HepG2 (cell line): ENCODE data around the gene DSTN. TPM values are rescaled to one million over a fixed set of nuclear protein-coding genes. Genes with fewer than 3 reads are reported as not detected.
A peak's percentile ranks its signal among the peaks of the same experiment; 100 is the strongest.

ENCODE experiments used
- ATAC-seq: fragments of 200-7000 bp; cut with Tn5 transposase; 3 replicates; pipeline ENCODE4 v1.9.1; 2020; ENCODE audit warnings: mild to moderate bottlenecking, moderate library complexity
- BruUV-seq: library from RNA; stranded (reverse); fragments of 400-500 nt; replicated peaks from 2 replicates; lab custom pipeline; 2021; lab: Mats Ljungman, UMichigan
- CTCF ChIA-PET: fragments of 300-600 bp; formaldehyde crosslinking; extraction: SDS; loops from one replicate; lab custom pipeline; 2021; ENCODE audit warnings: low total read pairs, inconsistent platforms, low intra/inter-chr PET ratio; lab: Yijun Ruan, JAX
- POLR2A ChIA-PET: fragments of 350-600 bp; sonication (Branson Sonifier 250); formaldehyde crosslinking; loops from one replicate; lab custom pipeline; 2020; ENCODE audit warnings: antibody characterized with exemption, inconsistent platforms; lab: Yijun Ruan, JAX
- DNase-seq: peaks from one replicate; pipeline ENCODE4 v3.0.0-alpha.2; 2015; ENCODE audit warnings: low spot score
- FAIRE-seq: peaks from 3 replicates; lab custom pipeline; 2011; peaks lifted over from hg19 to GRCh38; lab: Jason Lieb, UNC
- H2AFZ ChIP-seq: one replicate; pipeline ENCODE4 v1.6.1; 2011; ENCODE audit warnings: low read length, inconsistent platforms
- H3K27ac ChIP-seq: fragments of 300-600 bp; 3 replicates; pipeline ENCODE4 v1.8.0; 2011; ENCODE audit warnings: mixed run types, mild to moderate bottlenecking, mixed read lengths, low read length, inconsistent platforms; ENCODE audit not compliant: insufficient read depth; ENCODE audit errors: extremely low read length
- H3K27me3 ChIP-seq, 2 experiments: fragments of 200-600 bp in 1 of 2; 2 replicates in 1 of 2; 3 replicates in 1 of 2; pipeline versions ENCODE4 v1.6.0 to v1.8.0; 2011; ENCODE audit warnings: low read length in 2 of 2, mild to moderate bottlenecking in 2 of 2, moderate library complexity in 2 of 2, inconsistent platforms in 1 of 2; ENCODE audit not compliant: insufficient read depth in 2 of 2, control insufficient read depth in 1 of 2
- H3K36me3 ChIP-seq, 2 experiments: fragments of 200-600 bp in 1 of 2; replicated peaks in 1 of 2; 2 replicates in 1 of 2; 3 replicates in 1 of 2; pipeline versions ENCODE4 v1.5.1 to v1.8.0; 2011; ENCODE audit warnings: low read length in 2 of 2, inconsistent platforms in 1 of 2; ENCODE audit not compliant: insufficient read depth in 2 of 2, control insufficient read depth in 1 of 2
- H3K4me1 ChIP-seq: 2 replicates; pipeline ENCODE4 v1.5.1; 2012; ENCODE audit warnings: low read length, inconsistent platforms; ENCODE audit not compliant: insufficient read depth
- H3K4me2 ChIP-seq: 2 replicates; pipeline ENCODE4 v1.6.0; 2011; ENCODE audit warnings: low read depth, low read length, inconsistent platforms
- H3K4me3 ChIP-seq, 3 experiments: fragments of 200-600 bp in 1 of 3; sonication (generic), shearing (Covaris generic) in 1 of 3; replicated peaks in 1 of 3; 2 replicates each; pipeline ENCODE4 v1.5.1; 2011 to 2016; ENCODE audit warnings: low read length in 3 of 3, inconsistent platforms in 2 of 3, low read depth in 2 of 3, mild to moderate bottlenecking in 2 of 3, control low read depth in 1 of 3, mixed read lengths in 1 of 3; ENCODE audit not compliant: insufficient read depth in 1 of 3
- H3K79me2 ChIP-seq: one replicate; pipeline ENCODE4 v1.6.1; 2011; ENCODE audit warnings: low read length, inconsistent platforms; ENCODE audit not compliant: insufficient read depth
- H3K9ac ChIP-seq: 2 replicates; pipeline ENCODE4 v1.6.0; 2011; ENCODE audit warnings: mild to moderate bottlenecking, low read depth, low read length, inconsistent platforms; ENCODE audit not compliant: insufficient read depth
- H3K9me3 ChIP-seq: 2 replicates; pipeline ENCODE4 v1.5.1; 2012; ENCODE audit warnings: mild to moderate bottlenecking, low read length
- H4K20me1 ChIP-seq: 2 replicates; pipeline ENCODE4 v1.6.0; 2011; ENCODE audit warnings: inconsistent platforms, mild to moderate bottlenecking, low read length, moderate library complexity; ENCODE audit not compliant: insufficient read depth
- ATF7 ChIP-seq, 2 experiments: fragments of 450-650 bp in 1 of 2; sonication (generic) in 1 of 2; formaldehyde crosslinking in 1 of 2; IDR thresholded peaks; 2 replicates each; pipeline versions ENCODE4 v1.4.0 to v1.6.1; 2016 to 2020; ENCODE audit warnings: antibody characterized with exemption in 1 of 2, mild to moderate bottlenecking in 1 of 2, missing genetic modification reagents in 1 of 2
- ERF ChIP-seq: IDR thresholded peaks from 2 replicates; pipeline ENCODE4 v1.6.1; 2018; ENCODE audit warnings: missing biosample characterization, missing genetic modification reagents
- TEAD3 ChIP-seq: optimal IDR thresholded peaks from 2 replicates; pipeline ENCODE3; 2016; ENCODE audit warnings: borderline replicate concordance
- ZKSCAN1 ChIP-seq: fragments of 150-350 bp; IDR thresholded peaks from 2 replicates; pipeline ENCODE4 v1.6.1; 2014; ENCODE audit warnings: low read length
- ZNF615 ChIP-seq: sonication (generic); formaldehyde crosslinking; IDR thresholded peaks from 2 replicates; pipeline ENCODE4 v1.5.0; 2020; ENCODE audit warnings: mild to moderate bottlenecking, missing genetic modification reagents, borderline replicate concordance
- ZSCAN25 ChIP-seq: sonication (generic); formaldehyde crosslinking; IDR thresholded peaks from 2 replicates; pipeline ENCODE4 v1.8.0; 2022; ENCODE audit warnings: mild to moderate bottlenecking, missing genetic modification reagents
- WGBS: methylation state at CpG from one replicate; pipeline ENCODE4 v1.1.6; 2017; ENCODE audit warnings: low lambda C conversion rate; 5-methylcytosine and 5-hydroxymethylcytosine counted together
- in situ Hi-C: cut with HindIII; loops from 2 replicates; pipeline ENCODE4 v1.10.0; 2017; ENCODE audit warnings: low pct_unique_long_range_greater_than_20kb; ENCODE audit not compliant: extremely low pct_ligation_motif_present
- intact Hi-C: fragments of 100-400 bp; cut with micrococcal nuclease; formaldehyde crosslinking; loops from one replicate; pipeline ENCODE4 v1.10.0; 2022; ENCODE audit not compliant: unreplicated experiment
- polyA plus RNA-seq, 8 experiments: library from polyadenylated mRNA; depleted of rRNA in 3 of 8; stranded (reverse) in 7 of 8; unstranded in 1 of 8; fragments of >200 nt; fragmentation: Illumina TruSeq in 4 of 8; extraction: Trizol in 4 of 8; gene quantifications; 2 replicates each; pipeline versions ENCODE4 v1.2.1 to v1.2.3, GENCODE V29; 2011 to 2016; ENCODE audit warnings: low read depth in 4 of 8, missing spikeins in 1 of 8, mixed read lengths in 1 of 8; ENCODE audit not compliant: insufficient read depth in 1 of 8
- total RNA-seq, 5 experiments: library from RNA; depleted of rRNA; stranded (reverse); fragments of >200 nt; fragmentation: Illumina TruSeq; extraction: Trizol; gene quantifications; 2 replicates each; pipeline ENCODE4 v1.2.3, GENCODE V29; 2016; ENCODE audit warnings: low read depth in 1 of 5

DSTN gene
- total and polyA plus RNA-seq, 2 of the 13 experiments (the other 11 are each of a cell fraction or from before 2014, with no cell fraction given), result 27.6 to 106 TPM

GRCh38 chr20:17559338-17559737, 10.5 kb upstream of the DSTN start:
- intact Hi-C loops, result no loop called here
- Histone ChIP-seq H3K27ac (no peak overlapping the region), H3K79me2 (no peaks in the 10 kb centered on the region), H3K4me1 (peaks cover 47% of the 10 kb centered on the region), H3K9ac (no peak overlapping the region), H2AFZ (no peak overlapping the region)
- no peak; the same call in 2 of the 3 replicates for ATAC-seq
- CTCF ChIA-PET, result no interaction called here
- 0 out of 2 replicates have a peak, but pooled peaks have one; percentile 58 for TF ChIP-seq ZNF615 (CRISPR knock-in tag)
- peak; percentile 11 for TF ChIP-seq TEAD3 (CRISPR knock-in tag)
- TF ChIP-seq ERF (CRISPR knock-in tag), result no peak
- TF ChIP-seq, all 625 proteins: peak for 2
- POLR2A ChIA-PET, result interaction anchor here (6.6 kb wide), 1 partner anchor 11 kb away, joined by 33 read pairs; the partner anchor contains the start of gene DSTN
- Histone ChIP-seq H4K20me1 (no peaks in the 10 kb centered on the region), H3K36me3 (no peaks in the 10 kb centered on the region), H3K27me3 (no peaks in the 10 kb centered on the region), H3K4me3 (no peak overlapping the region), H3K9me3 (no peaks in the 10 kb centered on the region), H3K4me2 (no peak overlapping the region)
- BruUV-seq, result no TSS peak
- DNase-seq (no peak), FAIRE-seq (no peak)
- in situ Hi-C loops, result no loop called here
- 78% methylated on average over 6 of the region's 6 CpGs for WGBS

- no peak overlapping the region for H3K9ac ChIP-seq
- H3K9me3 ChIP-seq, result no peaks in the 10 kb centered on the region
- H3K4me2 ChIP-seq, result no peak overlapping the region
- no peaks in the 10 kb centered on the region for H3K79me2 ChIP-seq
- no peaks in the 10 kb centered on the region for H3K27me3 ChIP-seq
- BruUV-seq, result no TSS peak
- H3K4me3 ChIP-seq, result no peak overlapping the region
- FAIRE-seq (no peak), DNase-seq (no peak), ATAC-seq (no peak)
- in situ Hi-C loops (no loop called here), intact Hi-C loops (no loop called here)
- no peaks in the 10 kb centered on the region for H3K36me3 ChIP-seq
- WGBS, result 77% methylated on average over 5 of the region's 5 CpGs
- no peak overlapping the region for H3K27ac ChIP-seq
- no peak overlapping the region for H2AFZ ChIP-seq
- POLR2A ChIA-PET, result interaction anchor here (6.6 kb wide), 1 partner anchor 10 kb away, joined by 33 read pairs; the partner anchor contains the start of gene DSTN
- TF ChIP-seq ATF7 (IDR thresholded peaks at IDR 0.05), result peak; percentile 77
- no peak for TF ChIP-seq ATF7 (CRISPR knock-in tag; IDR thresholded peaks at IDR 0.05)
- TF ChIP-seq ZSCAN25 (CRISPR knock-in tag), result no peak
- TF ChIP-seq ZKSCAN1, result peak; percentile 81
- TF ChIP-seq, all 625 proteins: peak for 2
- Histone ChIP-seq H3K4me1 (peaks cover 47% of the 10 kb centered on the region), H4K20me1 (no peaks in the 10 kb centered on the region)
- CTCF ChIA-PET, result no interaction called here
These were observed 9.4 kb upstream of the DSTN start for GRCh38 chr20:17560344-17561074.
